HCT116 (cell line): ENCODE measurements around the gene HMCN1. TPM values are rescaled to one million over a fixed set of nuclear protein-coding genes. Genes with fewer than 3 reads are reported as not detected.

Experiments used
- ATAC-seq: fragments of 200-7000 bp; cut with Tn5 transposase; 2 replicates; pipeline ENCODE4 v1.9.1; 2020; ENCODE audit warnings: mild to moderate bottlenecking, moderate library complexity
- BruUV-seq: library from RNA; stranded (reverse); fragments of 400-500 nt; replicated peaks from 2 replicates; lab custom pipeline; 2021; lab: Mats Ljungman, UMichigan
- CTCF ChIA-PET: fragments of 300-600 bp; sonication (Branson Sonifier 250); formaldehyde crosslinking; loops from one replicate; lab custom pipeline; 2021; ENCODE audit warnings: antibody characterized with exemption; lab: Charles Lee
- POLR2A ChIA-PET: fragments of 300-600, 350-600 bp; sonication (Branson Sonifier 250); formaldehyde crosslinking; loops from one replicate; lab custom pipeline; 2021; ENCODE audit warnings: antibody characterized with exemption; lab: Charles Lee
- RAD21 ChIA-PET, 2 experiments: fragments of 300-600 bp; sonication (Branson Sonifier 250); formaldehyde crosslinking; loops; one replicate each; lab custom pipeline; 2023; ENCODE audit warnings: low total read pairs in 2 of 2; ENCODE audit not compliant: uncharacterized antibody in 2 of 2, unreplicated experiment in 2 of 2, low non-redundant PET in 1 of 2; lab: Charles Lee
- DNase-seq: peaks from one replicate; pipeline ENCODE4 v3.0.0-alpha.2; 2010; ENCODE audit warnings: low read depth, low spot score
- H2AFZ ChIP-seq: fragments of 200-600 bp; shearing (Covaris generic), sonication (generic); 2 replicates; pipeline ENCODE4 v1.6.1; 2017; ENCODE audit warnings: low read depth, mixed run types, mixed read lengths, antibody characterized with exemption, low read length; ENCODE audit not compliant: poor library complexity, severe bottlenecking
- H3K27ac ChIP-seq: 2 replicates; pipeline ENCODE4 v1.5.1; 2012; ENCODE audit warnings: low read depth, low read length
- H3K27me3 ChIP-seq: fragments of 200-600 bp; sonication (generic); 2 replicates; pipeline ENCODE4 v1.6.1; 2016; ENCODE audit warnings: mixed run types, low read length, mixed read lengths; ENCODE audit not compliant: insufficient read depth
- H3K36me3 ChIP-seq, 2 experiments: fragments of 200-500 bp in 1 of 2; fragments of 200-600 bp in 1 of 2; sonication (Bioruptor generic) in 1 of 2; sonication (generic) in 1 of 2; 2 replicates each; pipeline versions ENCODE4 v1.5.1 to v1.6.1; 2014 to 2016; ENCODE audit warnings: low read length in 2 of 2, inconsistent platforms in 1 of 2, mixed read lengths in 1 of 2, mixed run types in 1 of 2; ENCODE audit not compliant: insufficient read depth in 2 of 2, control insufficient read depth in 1 of 2
- H3K4me1 ChIP-seq, 2 experiments: fragments of 200-600 bp in 1 of 2; sonication (generic) in 1 of 2; 2 replicates each; pipeline versions ENCODE4 v1.5.1 to v1.6.1; 2012 to 2017; ENCODE audit warnings: low read length in 2 of 2, inconsistent platforms in 1 of 2, mild to moderate bottlenecking in 1 of 2, mixed read lengths in 1 of 2, mixed run types in 1 of 2, moderate library complexity in 1 of 2; ENCODE audit not compliant: insufficient read depth in 2 of 2, control insufficient read depth in 1 of 2
- H3K4me2 ChIP-seq: fragments of 200-600 bp; sonication (generic); 2 replicates; pipeline ENCODE4 v1.6.1; 2017; ENCODE audit warnings: mixed run types, low read length, mixed read lengths
- H3K4me3 ChIP-seq, 2 experiments: fragments of 200-600 bp in 1 of 2; sonication (generic) in 1 of 2; replicated peaks in 1 of 2; 2 replicates each; pipeline ENCODE4 v1.5.1; 2011 to 2016; ENCODE audit warnings: low read length in 2 of 2, control low read depth in 1 of 2, low read depth in 1 of 2, mild to moderate bottlenecking in 1 of 2, mixed read lengths in 1 of 2, mixed run types in 1 of 2
- H3K79me2 ChIP-seq: fragments of 200-600 bp; sonication (generic); 2 replicates; pipeline ENCODE4 v1.6.1; 2017; ENCODE audit warnings: mild to moderate bottlenecking, mixed run types, low read length, moderate library complexity, mixed read lengths; ENCODE audit not compliant: insufficient read depth
- H3K9ac ChIP-seq: fragments of 200-600 bp; sonication (generic); 2 replicates; pipeline ENCODE4 v1.6.1; 2016; ENCODE audit warnings: low read length, mixed read lengths
- H3K9me2 ChIP-seq: fragments of 200-600 bp; sonication (generic), shearing (Covaris generic); 2 replicates; pipeline ENCODE4 v1.6.1; 2017; ENCODE audit warnings: mixed run types, mild to moderate bottlenecking, moderate library complexity; ENCODE audit not compliant: insufficient read depth
- H3K9me3 ChIP-seq, 2 experiments: fragments of 200-500 bp in 1 of 2; fragments of 200-600 bp in 1 of 2; sonication (Bioruptor generic) in 1 of 2; sonication (generic) in 1 of 2; 2 replicates each; pipeline ENCODE4 v1.6.1; 2014 to 2017; ENCODE audit warnings: low read length in 2 of 2, mixed read lengths in 2 of 2, inconsistent platforms in 1 of 2, low read depth in 1 of 2, mild to moderate bottlenecking in 1 of 2, mixed run types in 1 of 2, moderate library complexity in 1 of 2; ENCODE audit not compliant: control insufficient read depth in 1 of 2, insufficient read depth in 1 of 2
- H4K20me1 ChIP-seq: fragments of 200-600 bp; sonication (generic), shearing (Covaris generic); 2 replicates; pipeline ENCODE4 v1.6.1; 2017; ENCODE audit warnings: mixed run types, mild to moderate bottlenecking, moderate library complexity; ENCODE audit not compliant: insufficient read depth
- ATF3 ChIP-seq: IDR thresholded peaks from 2 replicates; pipeline ENCODE4 v1.6.1; 2012
- CBX3 ChIP-seq: IDR thresholded peaks from 2 replicates; pipeline ENCODE4 v1.6.1; 2012; ENCODE audit warnings: low read depth
- CTCF ChIP-seq, 3 experiments: fragments of 200-600 bp in 1 of 3; sonication (generic) in 1 of 3; IDR thresholded peaks in 2 of 3; conservative IDR thresholded peaks in 1 of 3; 2 replicates each; pipeline ENCODE4 v1.5.1; 2012 to 2017; ENCODE audit warnings: low read depth in 2 of 3, low read length in 2 of 3, antibody characterized with exemption in 1 of 3, borderline replicate concordance in 1 of 3, control low read depth in 1 of 3, mild to moderate bottlenecking in 1 of 3, mixed read lengths in 1 of 3, mixed run types in 1 of 3, moderate library complexity in 1 of 3; ENCODE audit not compliant: insufficient read depth in 1 of 3
- EGR1 ChIP-seq: IDR thresholded peaks from 2 replicates; pipeline ENCODE4 v1.6.1; 2012; ENCODE audit warnings: low read depth
- ELF1 ChIP-seq: IDR thresholded peaks from 2 replicates; pipeline ENCODE4 v1.6.1; 2012; ENCODE audit warnings: low read depth, borderline replicate concordance
- FOSL1 ChIP-seq: IDR thresholded peaks from 2 replicates; pipeline ENCODE4 v1.6.1; 2012; ENCODE audit warnings: low read depth
- MAX ChIP-seq: IDR thresholded peaks from 2 replicates; pipeline ENCODE4 v1.6.1; 2012
- RAD21 ChIP-seq: IDR thresholded peaks from 2 replicates; pipeline ENCODE4 v1.6.1; 2012; ENCODE audit warnings: low read depth, mild to moderate bottlenecking
- SRF ChIP-seq: IDR thresholded peaks from 2 replicates; pipeline ENCODE4 v1.6.1; 2012; ENCODE audit warnings: low read depth
- TCF7L2 ChIP-seq: IDR thresholded peaks from 2 replicates; pipeline ENCODE4 v1.7.0; 2011; ENCODE audit warnings: borderline replicate concordance, inconsistent platforms; ENCODE audit not compliant: insufficient read depth, insufficient read length; ENCODE audit errors: extremely low read depth
- ZBTB33 ChIP-seq: IDR thresholded peaks from 2 replicates; pipeline ENCODE4 v1.6.1; 2011; ENCODE audit warnings: mild to moderate bottlenecking, low read length, moderate library complexity; ENCODE audit not compliant: insufficient replicate concordance; ENCODE audit errors: extremely low read depth
- intact Hi-C: fragments of 100-400 bp; cut with micrococcal nuclease; formaldehyde crosslinking; loops from 2 replicates; pipeline ENCODE4 v1.10.0; 2022
- total RNA-seq: library from RNA; stranded (reverse); gene quantifications from one replicate; pipeline ENCODE4 v1.2.1, GENCODE V29; 2021; ENCODE audit not compliant: unreplicated experiment

Gene HMCN1
- total RNA-seq, 1 experiment from 2014 or later: 0.59 TPM

- TF ChIP-seq ZBTB33: no peak
- TF ChIP-seq FOSL1: no peak
- no peak for TF ChIP-seq SRF
- no peak for TF ChIP-seq EGR1
- no peak for TF ChIP-seq ATF3
- TF ChIP-seq CBX3: no peak
Measured at GRCh38 chr1:185926588-185926987, 192.4 kb downstream of the HMCN1 start (continued).

GRCh38 chr1:185929776-185930175 is 195.6 kb downstream of the HMCN1 start:
- Histone ChIP-seq H2AFZ (no peak overlapping the region), H3K9me3 (no peaks in the 10 kb centered on the region), H3K9me2 (no peaks in the 10 kb centered on the region), H4K20me1 (no peaks in the 10 kb centered on the region), H3K79me2 (no peaks in the 10 kb centered on the region), H3K9ac (no peak overlapping the region), H3K27ac (no peak overlapping the region), H3K4me1 (no peaks in the 10 kb centered on the region), H3K4me2 (no peak overlapping the region), H3K27me3 (no peaks in the 10 kb centered on the region), H3K4me3 (no peak overlapping the region), H3K36me3 (no peaks in the 10 kb centered on the region)
- RAD21 ChIA-PET: no interaction called here
- ATAC-seq (no peak), DNase-seq (no peak)
- no peak for TF ChIP-seq CTCF (IDR thresholded peaks at IDR 0.05 in 2 of 3, conservative IDR thresholded peaks at IDR 0.05 in 1 of 3; ENCODE audit: borderline replicate concordance in 1 of 3, insufficient read depth in 1 of 3, low read depth in 2 of 3, low read length in 2 of 3)
- TF ChIP-seq MAX: no peak
- no peak for TF ChIP-seq TCF7L2
- TF ChIP-seq RAD21: no peak
- no peak for TF ChIP-seq ELF1
- BruUV-seq: no TSS peak
- intact Hi-C loops: no loop called here
- POLR2A ChIA-PET: no interaction called here
- CTCF ChIA-PET: no interaction called here
